GM19238 (cell line): Measurements from ENCODE around the gene PIK3CB.
"Not testable (repeated sequence)": the region's sequence is repeated elsewhere in the genome, so short reads cannot be mapped to it uniquely, and the experiment has no call there.

Source experiments
- DNase-seq: peaks from one replicate; pipeline ENCODE4 v3.0.0; 2011; ENCODE audit warnings: low spot score; ENCODE audit not compliant: insufficient read length

PIK3CB gene

GRCh38 chr3:138620431-138620830 is 214.3 kb downstream of the PIK3CB start:
- no peak for DNase-seq

DNA sequence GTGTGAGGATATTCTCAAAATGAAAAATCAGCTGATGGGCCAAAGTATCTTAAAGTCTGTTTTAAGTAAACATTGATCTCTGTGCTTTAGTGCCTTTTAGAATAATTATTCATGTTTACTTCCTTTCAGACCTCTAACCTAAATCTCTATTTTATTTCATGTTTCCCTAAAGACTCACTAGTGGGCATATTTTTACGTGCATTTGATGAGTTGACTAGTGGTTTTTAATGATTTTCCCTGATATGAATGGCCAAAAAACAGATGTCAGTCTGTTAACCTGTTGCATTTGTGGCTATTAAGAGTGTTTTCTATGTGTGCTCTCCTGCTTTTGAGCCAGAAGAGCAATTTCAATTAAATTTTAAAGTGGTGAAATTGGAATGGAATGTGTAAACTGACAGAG is 219.3 kb downstream of the PIK3CB start:
- DNase-seq = no peak

- DNase-seq = no peak
These were observed 224.8 kb downstream of the PIK3CB start for GRCh38 chr3:138609898-138610266.

DNA sequence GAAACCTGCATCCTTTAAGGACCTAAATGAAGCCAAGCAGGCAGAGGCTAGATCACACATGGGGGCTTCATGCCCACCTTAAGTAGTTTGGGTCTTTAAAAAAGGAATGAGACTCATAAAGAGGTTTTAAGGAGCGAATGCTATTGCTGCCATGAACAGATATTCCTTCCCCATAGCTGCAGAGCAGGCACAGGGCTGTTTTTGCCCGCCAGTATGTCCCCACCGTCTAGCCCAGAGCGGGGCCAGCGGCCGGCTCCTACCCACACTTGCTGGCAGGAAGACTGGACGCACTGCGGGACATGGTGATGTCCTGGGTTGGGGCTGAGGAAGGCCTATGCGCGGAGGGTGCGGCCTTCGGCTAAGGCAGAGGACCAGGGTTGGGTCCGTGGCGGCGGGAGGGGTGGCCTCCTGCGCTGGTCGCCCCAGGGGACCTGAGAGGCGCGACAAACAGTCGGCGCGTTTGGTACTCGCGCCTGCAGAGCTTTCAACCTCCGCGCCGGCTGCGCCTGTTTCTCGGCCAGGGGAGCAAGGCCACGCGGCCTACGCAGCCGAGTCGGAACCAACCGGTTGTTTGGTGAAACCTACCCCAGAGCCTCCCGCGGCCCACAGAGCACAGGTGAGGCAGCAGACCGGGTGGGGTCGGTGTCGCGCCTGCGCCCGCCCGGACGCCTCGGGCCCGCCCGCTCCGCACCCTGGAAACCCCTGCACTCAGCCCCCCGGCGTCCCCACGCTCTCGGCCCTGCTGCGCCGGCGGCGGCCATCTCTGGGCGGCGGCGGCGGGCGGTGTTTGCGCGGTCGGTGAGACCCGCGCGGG is 226.2 kb downstream of the PIK3CB start, which contains the start of gene FAIM:
TSS of gene FAIM (plus strand) at position 450 of the 814 bp plus-strand sequence. CDS start 10,956 bp downstream, outside the sequence.
- DNase-seq = peak; percentile 55

DNA sequence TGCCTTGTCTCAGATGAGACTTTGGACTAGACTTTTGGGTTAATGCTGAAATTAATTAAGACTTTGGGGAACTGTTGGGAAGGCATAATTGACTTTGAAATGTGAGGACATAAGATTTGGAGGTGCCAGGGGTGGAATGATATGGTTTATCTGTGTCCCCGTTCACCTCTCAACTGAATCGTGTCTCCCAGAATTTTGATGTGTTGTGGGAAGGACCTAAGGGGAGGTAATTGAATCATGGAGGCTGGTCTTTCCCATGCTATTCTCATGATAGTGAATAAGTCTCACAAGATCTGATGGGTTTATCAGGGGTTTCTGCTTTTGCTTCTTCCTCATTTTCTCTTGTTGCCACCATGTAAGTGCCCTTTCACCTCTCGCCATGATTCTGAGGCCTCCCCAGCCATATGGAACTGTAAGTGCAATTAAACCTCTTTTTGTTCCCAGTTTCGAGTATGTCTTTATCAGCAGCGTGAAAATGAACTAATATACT is 230.6 kb downstream of the PIK3CB start:
- DNase-seq = not testable (repeated sequence)
